Stomach (tissue), 4 donors: ENCODE results near the gene UNC45A.

ENCODE experiments used
- CTCF ChIP-seq, 7 experiments: fragments of 450-650 bp in 4 of 7; fragments of 200-600 bp in 3 of 7; sonication (generic) in 3 of 7; IDR thresholded peaks; one replicate each; pipeline ENCODE4 v1.5.1; 2016 to 2019; ENCODE audit warnings: antibody characterized with exemption in 7 of 7, control low read depth in 2 of 7, mild to moderate bottlenecking in 1 of 7
- POLR2AphosphoS5 ChIP-seq, 3 donors: sonication (generic); formaldehyde crosslinking; IDR thresholded peaks; one replicate each; pipeline ENCODE4 v1.6.1; 2016; ENCODE audit warnings: antibody characterized with exemption in 3 of 3

- TF ChIP-seq CTCF (IDR thresholded peaks at IDR 0.05) (no peak), POLR2AphosphoS5 (IDR thresholded peaks at IDR 0.05) (no peak)
Measured at GRCh38 chr15:90921887-90922286, 13.2 kb upstream of the UNC45A start.
